Glutamatergic neuron (in vitro differentiated cells): Measurements from ENCODE around the gene NCAPG2. TPM values are rescaled to one million over a fixed set of nuclear protein-coding genes. Genes with fewer than 3 reads are reported as not detected.

ENCODE experiments used
- DNase-seq: peaks from one replicate; pipeline ENCODE4 v3.0.0; 2022
- H3K27ac Mint-ChIP-seq: one replicate; pipeline ENCODE4 v1.8.0; 2020; ENCODE audit warnings: mild to moderate bottlenecking, mixed read lengths, inconsistent platforms; ENCODE audit not compliant: unreplicated experiment
- H3K27me3 Mint-ChIP-seq: one replicate; pipeline ENCODE4 v1.8.0; 2020; ENCODE audit warnings: mild to moderate bottlenecking, moderate library complexity, mixed read lengths, inconsistent platforms; ENCODE audit not compliant: unreplicated experiment
- H3K36me3 Mint-ChIP-seq: one replicate; pipeline ENCODE4 v1.8.0; 2020; ENCODE audit warnings: mild to moderate bottlenecking, mixed read lengths, inconsistent platforms; ENCODE audit not compliant: unreplicated experiment
- H3K4me1 Mint-ChIP-seq: one replicate; pipeline ENCODE4 v1.8.0; 2020; ENCODE audit warnings: mild to moderate bottlenecking, low read depth, mixed read lengths, inconsistent platforms; ENCODE audit not compliant: unreplicated experiment
- H3K4me3 Mint-ChIP-seq: one replicate; pipeline ENCODE4 v1.8.0; 2020; ENCODE audit warnings: mild to moderate bottlenecking, mixed read lengths, inconsistent platforms; ENCODE audit not compliant: unreplicated experiment
- H3K9me3 Mint-ChIP-seq: one replicate; pipeline ENCODE4 v1.8.0; 2020; ENCODE audit warnings: mild to moderate bottlenecking, moderate library complexity, mixed read lengths, inconsistent platforms; ENCODE audit not compliant: unreplicated experiment
- total RNA-seq: library from RNA; stranded (reverse); fragmentation: NEBNext Ultra II Directional; extraction: Animal tissue kit (Norgen Biotek cat#: 25700); gene quantifications from one replicate; pipeline ENCODE4 v1.2.1, GENCODE V29; 2021; ENCODE audit not compliant: unreplicated experiment
- TF ChIP-seq, protein P1 (sequence below): fragments of 200-600 bp; sonication (generic); IDR thresholded peaks from one replicate; pipeline ENCODE4 v1.5.0; 2021; ENCODE audit not compliant: partially characterized antibody, unreplicated experiment

Gene NCAPG2
- total RNA-seq, 1 donor from 2014 or later: 27.2 TPM

DNA sequence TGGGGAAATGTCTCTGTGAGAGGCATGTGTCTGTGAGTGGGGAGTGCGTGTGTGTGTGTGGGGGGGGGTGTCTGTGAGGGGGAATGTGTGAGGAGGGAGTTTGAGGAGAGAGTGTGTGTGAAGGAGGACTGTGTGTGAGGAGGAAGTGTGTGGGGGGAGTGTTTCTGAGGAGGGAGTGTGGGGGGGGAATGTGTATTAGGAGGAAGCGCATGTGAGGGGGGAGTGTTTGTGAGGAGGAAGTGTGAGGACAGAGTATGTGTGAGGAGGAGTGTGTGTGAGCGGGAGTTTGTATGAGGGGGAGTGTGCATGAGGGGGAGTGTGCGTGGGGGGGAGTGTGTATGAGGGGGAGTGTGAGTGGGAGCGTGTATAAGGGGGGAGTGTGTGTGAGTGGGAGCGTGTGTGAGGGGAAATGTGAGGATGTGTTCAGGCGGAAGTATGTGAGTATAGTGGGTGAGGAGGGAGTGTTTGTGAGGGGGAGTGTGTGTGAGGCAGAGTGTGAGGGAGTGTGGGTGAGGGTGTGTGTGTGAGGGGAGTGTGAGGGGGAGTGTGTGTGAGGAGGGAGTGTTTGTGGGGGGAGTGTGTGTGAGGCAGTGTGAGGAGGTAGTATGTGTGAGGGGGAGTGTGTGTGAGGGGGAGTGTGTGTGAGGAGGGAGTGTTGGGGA is 95.2 kb downstream of the NCAPG2 start:
- TF ChIP-seq, protein P1, sequence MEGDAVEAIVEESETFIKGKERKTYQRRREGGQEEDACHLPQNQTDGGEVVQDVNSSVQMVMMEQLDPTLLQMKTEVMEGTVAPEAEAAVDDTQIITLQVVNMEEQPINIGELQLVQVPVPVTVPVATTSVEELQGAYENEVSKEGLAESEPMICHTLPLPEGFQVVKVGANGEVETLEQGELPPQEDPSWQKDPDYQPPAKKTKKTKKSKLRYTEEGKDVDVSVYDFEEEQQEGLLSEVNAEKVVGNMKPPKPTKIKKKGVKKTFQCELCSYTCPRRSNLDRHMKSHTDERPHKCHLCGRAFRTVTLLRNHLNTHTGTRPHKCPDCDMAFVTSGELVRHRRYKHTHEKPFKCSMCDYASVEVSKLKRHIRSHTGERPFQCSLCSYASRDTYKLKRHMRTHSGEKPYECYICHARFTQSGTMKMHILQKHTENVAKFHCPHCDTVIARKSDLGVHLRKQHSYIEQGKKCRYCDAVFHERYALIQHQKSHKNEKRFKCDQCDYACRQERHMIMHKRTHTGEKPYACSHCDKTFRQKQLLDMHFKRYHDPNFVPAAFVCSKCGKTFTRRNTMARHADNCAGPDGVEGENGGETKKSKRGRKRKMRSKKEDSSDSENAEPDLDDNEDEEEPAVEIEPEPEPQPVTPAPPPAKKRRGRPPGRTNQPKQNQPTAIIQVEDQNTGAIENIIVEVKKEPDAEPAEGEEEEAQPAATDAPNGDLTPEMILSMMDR: no peak
- Mint-ChIP-seq H3K4me3 (no peak overlapping the region), H3K4me1 (peaks cover 3% of the 10 kb centered on the region), H3K36me3 (no peaks in the 10 kb centered on the region), H3K27ac (no peak overlapping the region), H3K27me3 (no peaks in the 10 kb centered on the region), H3K9me3 (no peaks in the 10 kb centered on the region)
- DNase-seq: no peak

DNA sequence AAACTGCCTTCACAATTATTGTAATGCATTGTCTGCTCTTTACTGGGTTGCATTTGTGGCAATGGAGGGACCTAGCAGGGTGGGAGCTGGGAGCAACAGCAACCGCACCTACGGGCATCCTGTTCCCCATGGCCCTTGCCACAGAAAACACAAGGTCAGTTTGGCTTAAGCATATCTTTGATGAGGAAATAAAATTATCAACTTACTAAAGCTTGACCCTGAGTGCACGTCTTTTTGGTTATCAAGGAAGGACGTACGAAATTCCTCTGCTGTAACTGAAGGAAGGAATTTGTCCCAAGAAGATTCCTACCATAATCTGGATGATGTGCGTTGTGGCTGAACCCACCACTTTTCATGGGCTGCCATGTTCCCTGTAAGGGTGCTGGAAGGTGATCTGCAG is 97.0 kb downstream of the NCAPG2 start:
- Mint-ChIP-seq H3K36me3 (no peaks in the 10 kb centered on the region), H3K9me3 (no peaks in the 10 kb centered on the region), H3K27me3 (no peaks in the 10 kb centered on the region), H3K4me1 (no peaks in the 10 kb centered on the region), H3K27ac (no peak overlapping the region), H3K4me3 (no peak overlapping the region)
- TF ChIP-seq, protein P1: no peak
- DNase-seq: no peak

DNA sequence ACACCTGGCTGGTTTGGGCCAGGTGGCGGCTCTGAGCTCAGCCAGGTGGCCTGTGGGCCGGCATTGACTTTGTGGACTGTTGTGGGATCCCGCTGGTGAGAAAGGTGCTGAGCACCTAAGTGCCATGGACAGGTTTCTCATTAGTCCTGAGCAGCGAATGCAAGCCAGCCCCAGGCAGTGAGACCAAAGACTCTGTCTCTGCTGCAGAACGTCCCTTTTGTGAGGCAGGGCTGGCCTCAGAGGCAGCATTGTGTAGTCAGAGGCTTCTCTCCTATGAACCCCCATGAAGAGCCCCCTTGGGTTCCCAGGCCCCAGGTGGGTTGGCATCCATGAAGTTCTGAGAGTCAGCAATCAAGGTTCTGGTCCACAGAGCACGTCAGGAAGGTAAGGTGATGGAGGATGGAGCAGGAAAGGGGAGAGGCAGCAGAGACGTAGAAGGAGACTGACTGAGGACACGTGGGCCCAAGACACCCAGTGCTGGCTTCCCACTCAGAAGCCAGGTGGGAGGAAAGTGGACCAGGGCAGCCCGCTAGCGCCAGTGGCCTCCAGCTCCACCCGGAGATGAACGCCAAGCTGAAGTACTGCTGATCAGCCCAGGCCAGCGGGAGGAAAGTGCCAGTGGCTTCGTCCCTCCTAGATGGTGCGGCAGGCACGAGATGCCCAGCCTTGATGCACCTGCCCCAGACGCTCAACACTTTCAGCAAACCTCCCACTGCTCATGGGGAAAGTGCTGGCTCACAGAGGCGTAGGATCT is 97.8 kb downstream of the NCAPG2 start:
- H3K36me3 Mint-ChIP-seq: no peaks in the 10 kb centered on the region
- TF ChIP-seq, protein P1: no peak

DNA sequence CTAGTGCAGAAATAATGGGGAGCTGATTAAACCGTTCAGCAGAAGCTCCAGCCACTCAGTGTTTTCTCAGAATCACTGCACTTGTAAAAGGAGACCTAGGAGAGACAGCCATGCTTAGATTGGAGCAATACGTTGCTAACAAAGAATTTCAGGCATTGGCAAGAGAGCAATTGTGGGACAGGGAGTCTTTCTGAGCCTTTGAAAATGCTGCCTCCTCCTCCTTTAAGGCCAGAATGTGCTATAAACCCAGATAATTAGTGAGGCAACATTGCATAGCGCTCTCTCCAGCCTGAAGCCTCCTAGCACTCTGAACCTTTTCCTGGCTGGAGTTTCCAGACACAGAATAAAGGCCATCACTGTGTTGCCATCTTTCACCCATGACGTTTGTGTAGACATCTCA is 98.5 kb downstream of the NCAPG2 start:
- Mint-ChIP-seq H3K27ac (no peak overlapping the region), H3K36me3 (no peaks in the 10 kb centered on the region), H3K27me3 (no peaks in the 10 kb centered on the region), H3K9me3 (peaks cover 3% of the 10 kb centered on the region), H3K4me3 (no peak overlapping the region), H3K4me1 (no peaks in the 10 kb centered on the region)
- TF ChIP-seq, protein P1: no peak
- no peak for DNase-seq

More for the DNA sequence above, 97.8 kb downstream of the NCAPG2 start:
- DNase-seq: no peak
- Mint-ChIP-seq H3K4me1 (no peaks in the 10 kb centered on the region), H3K9me3 (peaks cover 3% of the 10 kb centered on the region), H3K27ac (no peak overlapping the region), H3K4me3 (no peak overlapping the region), H3K27me3 (no peaks in the 10 kb centered on the region)
